NCI-H1417 (cell line): Measurements from ENCODE around the gene ADAP1.
A peak's percentile ranks its signal among the peaks of the same experiment; 100 is the strongest.

Experiments
- DNase-seq, 3 experiments: peaks; one replicate each; lab custom pipeline; 2025; lab: John Stamatoyannopoulos, UW

ADAP1 gene

GRCh38 chr7:895451-896052, 58.9 kb downstream of the ADAP1 start:
- no peak for DNase-seq

GRCh38 chr7:894927-895450, 59.5 kb downstream of the ADAP1 start:
- no peak for DNase-seq

- DNase-seq = no peak
Observed at GRCh38 chr7:894164-894867, 60.2 kb downstream of the ADAP1 start.

DNA sequence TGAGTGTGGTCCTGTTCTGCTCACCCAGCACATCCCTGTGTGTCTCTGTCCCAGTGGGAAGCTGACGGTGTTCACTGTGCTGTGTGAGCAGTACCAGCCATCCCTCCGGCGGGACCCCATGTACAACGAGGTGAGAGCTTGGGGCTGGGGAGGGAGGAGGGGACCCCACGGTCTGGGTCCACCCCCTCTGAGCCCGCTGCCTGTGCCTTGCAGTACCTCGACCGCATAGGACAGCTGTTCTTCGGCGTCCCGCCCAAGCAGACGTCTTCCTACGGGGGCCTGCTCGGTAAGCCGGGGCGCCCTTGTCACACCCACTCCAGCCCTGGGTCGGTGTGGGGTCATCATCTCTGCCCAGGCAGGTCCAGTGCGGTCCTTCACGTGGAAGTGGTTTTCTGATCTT, 60.8 kb downstream of the ADAP1 start:
- DNase-seq = no peak

- DNase-seq = no peak
Observed at GRCh38 chr7:892648-893593, 61.6 kb downstream of the ADAP1 start.

- no peak for DNase-seq
Observed at GRCh38 chr7:891805-892204, 62.7 kb downstream of the ADAP1 start.

DNA sequence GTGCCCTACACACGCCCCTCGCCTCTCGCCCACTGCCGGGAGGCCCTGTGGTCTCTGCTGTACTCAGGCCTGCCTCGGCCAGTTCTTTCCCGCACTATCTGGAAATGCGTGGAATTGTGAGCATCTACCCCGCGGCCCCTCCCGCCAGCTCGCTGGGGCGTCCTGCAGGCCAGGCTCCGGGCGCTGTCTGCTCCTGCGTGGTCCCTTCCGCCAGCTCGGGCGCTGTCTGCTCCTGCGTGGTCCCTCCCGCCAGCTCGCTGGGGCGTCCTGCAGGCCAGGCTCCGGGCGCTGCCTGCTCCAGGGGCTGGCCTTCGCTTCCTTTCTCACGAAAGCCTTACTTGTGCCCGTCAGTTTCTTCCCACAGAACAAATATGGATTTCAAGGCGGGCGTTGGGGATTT, 63.2 kb downstream of the ADAP1 start:
- no peak for DNase-seq

GRCh38 chr7:890868-891267, 63.6 kb downstream of the ADAP1 start:
- no peak for DNase-seq

- no peak for DNase-seq
Observed at GRCh38 chr7:889391-889790, 65.1 kb downstream of the ADAP1 start.

- no peak for DNase-seq
Observed at GRCh38 chr7:889025-889390, 65.5 kb downstream of the ADAP1 start.

DNA sequence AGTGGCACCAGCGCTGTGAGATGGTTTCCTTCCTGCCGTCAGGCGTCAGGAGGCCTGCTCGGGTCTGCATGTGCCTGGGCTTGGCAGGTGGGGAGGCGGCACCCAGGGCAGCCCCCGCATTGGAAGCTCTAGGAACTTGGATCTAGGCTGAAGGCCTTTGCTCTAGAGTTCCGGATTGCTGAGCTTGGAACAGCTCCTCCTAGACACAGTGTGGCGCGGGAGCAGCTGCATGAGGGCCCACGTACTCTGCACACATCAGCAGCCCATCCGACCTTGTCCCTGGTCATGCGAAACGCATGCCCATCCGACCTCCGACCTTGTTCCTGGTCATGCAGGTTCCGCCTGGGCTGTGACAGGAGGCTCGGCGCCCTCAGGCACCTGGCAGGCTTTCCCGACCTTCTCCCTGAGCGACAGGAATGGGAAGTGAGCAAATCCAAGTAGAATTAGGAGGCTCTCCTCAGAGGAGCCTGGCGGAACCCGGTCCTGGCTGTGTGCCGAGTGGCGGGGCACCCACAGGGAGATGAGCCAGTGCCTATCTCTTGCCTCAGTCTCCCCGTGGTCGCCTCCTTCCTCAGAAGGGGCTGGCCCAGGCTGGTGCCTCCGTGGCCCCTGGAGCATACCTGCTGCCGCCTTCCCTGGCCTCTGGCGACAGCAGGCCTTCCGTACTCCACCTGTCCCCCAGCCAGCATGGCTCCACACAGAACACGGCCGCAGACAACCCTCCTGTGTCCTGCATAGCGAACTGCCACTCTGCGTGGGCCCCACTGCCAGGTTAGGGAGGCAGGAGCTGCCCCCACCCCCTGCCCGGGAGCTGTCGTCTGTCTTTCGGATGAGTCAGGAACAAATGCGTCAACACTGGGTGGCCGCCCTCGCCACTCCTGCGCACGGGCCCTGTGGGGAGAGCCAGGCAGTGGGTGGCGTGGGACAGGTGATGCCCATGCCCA, 66.1 kb downstream of the ADAP1 start:
- DNase-seq = no peak

- DNase-seq = no peak
Observed at GRCh38 chr7:887488-887820, 67.0 kb downstream of the ADAP1 start.

DNA sequence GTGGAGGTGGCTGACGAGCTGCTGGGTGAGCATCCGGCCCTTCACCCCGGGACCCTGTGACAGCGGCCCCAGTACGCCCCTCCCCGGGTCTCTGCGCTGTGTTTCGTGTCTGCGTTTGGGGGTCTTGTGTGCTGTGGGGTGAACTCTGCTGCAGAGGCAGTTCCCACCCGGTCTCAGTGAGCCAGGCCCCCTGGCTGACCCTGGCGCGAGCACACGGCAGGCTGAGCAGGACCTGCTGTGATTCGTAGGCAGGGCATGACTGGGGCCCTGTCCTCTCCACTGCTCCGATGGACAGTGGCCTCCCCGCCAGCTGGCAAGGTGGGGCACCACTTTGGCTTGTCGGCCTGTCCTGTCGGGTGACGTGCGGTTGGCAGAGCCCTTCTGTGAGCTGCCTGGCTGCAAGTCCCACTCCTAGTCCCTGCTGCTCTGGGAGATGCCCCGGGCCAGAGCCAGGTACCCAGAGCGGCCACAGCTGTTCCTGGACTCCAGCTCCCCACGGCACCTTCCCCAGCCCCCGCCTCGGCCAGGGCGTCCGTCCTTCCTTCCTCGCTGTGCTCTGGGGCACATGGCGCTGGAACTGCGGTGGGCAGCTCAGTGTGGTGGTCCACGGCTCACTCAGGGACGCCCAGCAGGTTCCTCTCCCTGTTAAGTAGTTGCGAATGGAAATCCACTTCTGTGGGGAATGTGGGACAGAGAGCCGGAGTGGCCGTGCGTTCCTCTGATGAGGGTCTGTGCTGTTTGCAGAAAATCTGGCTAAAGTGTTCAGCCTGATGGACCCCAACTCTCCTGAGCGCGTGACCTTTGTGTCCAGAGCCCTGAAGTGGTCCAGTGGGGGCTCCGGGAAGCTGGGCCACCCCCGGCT, 67.6 kb downstream of the ADAP1 start:
- DNase-seq = no peak

- no peak for DNase-seq
Observed at GRCh38 chr7:885893-886625, 68.4 kb downstream of the ADAP1 start.

- no peak for DNase-seq
Observed at GRCh38 chr7:885261-885892, 69.1 kb downstream of the ADAP1 start.

DNA sequence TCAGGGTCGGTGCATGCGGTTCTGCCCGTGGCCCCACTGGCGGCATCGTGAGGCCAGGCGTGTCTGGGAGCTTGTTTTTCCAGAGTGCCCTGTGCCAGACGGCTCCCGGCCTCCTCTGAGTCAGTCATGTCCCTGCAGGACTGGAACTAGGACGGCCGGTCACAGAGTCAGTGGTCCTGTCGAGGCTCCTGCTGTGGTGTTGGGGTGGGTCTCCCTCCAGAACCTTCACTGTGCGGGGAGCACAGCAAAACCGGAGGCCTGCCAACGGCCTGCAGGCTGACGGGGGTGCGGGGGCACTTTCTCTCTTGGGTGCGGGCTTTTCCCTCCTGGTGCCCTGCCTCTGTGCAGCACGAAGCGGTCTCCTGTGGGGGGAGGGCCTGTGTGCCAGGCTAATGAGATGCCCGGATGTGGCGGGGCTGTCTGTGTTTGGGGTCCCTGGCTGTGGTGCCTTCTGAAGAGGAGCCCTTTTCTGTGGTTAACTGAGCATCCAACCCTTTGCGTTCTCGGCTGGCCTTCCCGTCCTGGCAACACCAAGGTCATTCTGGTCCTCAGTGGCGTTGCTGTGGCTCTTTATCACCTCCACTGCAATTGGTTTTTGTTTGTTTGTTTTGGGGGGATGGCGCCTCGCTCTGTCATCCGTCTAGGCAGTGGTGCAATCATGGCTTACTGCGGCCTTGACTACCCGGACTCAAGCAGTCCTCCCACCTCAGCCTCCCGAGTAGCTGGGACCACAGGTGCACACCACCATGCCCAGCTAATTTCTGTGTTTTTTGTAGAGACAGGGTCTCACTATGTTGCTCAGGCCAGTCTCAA, 70.1 kb downstream of the ADAP1 start:
- DNase-seq = no peak

- peak in 1 of 3 experiments; percentile 29 for DNase-seq
Observed at GRCh38 chr7:883055-884021, 71.1 kb downstream of the ADAP1 start.
